Upper lobe of right lung (tissue), 1 donor: Measurements from ENCODE around the gene RPA3. TPM values are rescaled to one million over a fixed set of nuclear protein-coding genes. Genes with fewer than 3 reads are reported as not detected.

Source experiments
- ATAC-seq: fragments of 200-7000 bp; cut with Tn5 transposase; one replicate; pipeline ENCODE4 v1.9.1; 2020; ENCODE audit warnings: mild to moderate bottlenecking, moderate library complexity
- DNase-seq: peaks from one replicate; pipeline ENCODE4 v3.0.0-alpha.2; 2020
- H3K27ac ChIP-seq: fragments of 200-600 bp; one replicate; pipeline ENCODE4 v1.8.0; 2022
- H3K27me3 ChIP-seq: fragments of 200-600 bp; one replicate; pipeline ENCODE4 v1.8.0; 2022; ENCODE audit warnings: mild to moderate bottlenecking
- H3K36me3 ChIP-seq: fragments of 200-600 bp; one replicate; pipeline ENCODE4 v1.8.0; 2022
- H3K4me1 ChIP-seq: fragments of 200-600 bp; one replicate; pipeline ENCODE4 v1.8.0; 2022
- H3K4me3 ChIP-seq: fragments of 200-600 bp; one replicate; pipeline ENCODE4 v1.8.0; 2022; ENCODE audit warnings: mild to moderate bottlenecking
- H3K9me3 ChIP-seq: fragments of 200-600 bp; one replicate; pipeline ENCODE4 v1.8.0; 2022
- intact Hi-C: fragments of 100-400 bp; cut with DNase I; formaldehyde crosslinking; loops from one replicate; pipeline ENCODE4 v1.11.0; 2022
- total RNA-seq: library from RNA; stranded (reverse); fragmentation: NEBNext Ultra II Directional; extraction: Animal tissue kit (Norgen Biotek cat#: 25700); gene quantifications from one replicate; pipeline ENCODE4 v1.2.1, GENCODE V29; 2021
- TF ChIP-seq, protein P1 (sequence below): fragments of 200-600 bp; IDR thresholded peaks from one replicate; pipeline ENCODE4 v1.8.0; 2022; ENCODE audit warnings: antibody characterized with exemption
- donor health status: DM: no; HTN: yes; CAD: no; lungs with severe emphysema.

RPA3 gene
- total RNA-seq, 1 donor from 2014 or later = 21.4 TPM

DNA sequence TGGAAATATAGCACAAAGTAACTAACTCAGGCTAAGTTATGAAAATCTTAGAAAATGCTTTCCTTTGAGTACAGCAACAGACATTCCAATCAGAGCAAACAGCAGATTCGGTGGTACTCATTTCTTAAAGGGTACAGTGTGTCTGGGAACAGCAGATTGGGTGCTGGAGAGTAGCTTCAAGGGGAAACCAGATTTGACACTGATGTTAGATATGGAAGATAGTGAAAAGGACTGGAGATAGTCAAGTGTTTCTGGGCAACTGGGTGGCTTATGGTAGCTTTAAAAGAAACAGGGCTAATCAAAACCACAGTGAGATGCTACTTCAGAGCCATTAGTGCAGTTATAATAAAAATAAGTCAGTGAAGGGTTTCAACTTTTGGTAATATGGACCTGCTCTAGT lies 89.9 kb downstream of the RPA3 start:
- no peak overlapping the region for H3K27ac ChIP-seq
- intact Hi-C loops = no loop called here
- DNase-seq (no peak), ATAC-seq (no peak)
- H3K4me1 ChIP-seq = no peaks in the 10 kb centered on the region
- no peaks in the 10 kb centered on the region for H3K27me3 ChIP-seq
- TF ChIP-seq, protein P1, sequence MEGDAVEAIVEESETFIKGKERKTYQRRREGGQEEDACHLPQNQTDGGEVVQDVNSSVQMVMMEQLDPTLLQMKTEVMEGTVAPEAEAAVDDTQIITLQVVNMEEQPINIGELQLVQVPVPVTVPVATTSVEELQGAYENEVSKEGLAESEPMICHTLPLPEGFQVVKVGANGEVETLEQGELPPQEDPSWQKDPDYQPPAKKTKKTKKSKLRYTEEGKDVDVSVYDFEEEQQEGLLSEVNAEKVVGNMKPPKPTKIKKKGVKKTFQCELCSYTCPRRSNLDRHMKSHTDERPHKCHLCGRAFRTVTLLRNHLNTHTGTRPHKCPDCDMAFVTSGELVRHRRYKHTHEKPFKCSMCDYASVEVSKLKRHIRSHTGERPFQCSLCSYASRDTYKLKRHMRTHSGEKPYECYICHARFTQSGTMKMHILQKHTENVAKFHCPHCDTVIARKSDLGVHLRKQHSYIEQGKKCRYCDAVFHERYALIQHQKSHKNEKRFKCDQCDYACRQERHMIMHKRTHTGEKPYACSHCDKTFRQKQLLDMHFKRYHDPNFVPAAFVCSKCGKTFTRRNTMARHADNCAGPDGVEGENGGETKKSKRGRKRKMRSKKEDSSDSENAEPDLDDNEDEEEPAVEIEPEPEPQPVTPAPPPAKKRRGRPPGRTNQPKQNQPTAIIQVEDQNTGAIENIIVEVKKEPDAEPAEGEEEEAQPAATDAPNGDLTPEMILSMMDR = no peak
- no peaks in the 10 kb centered on the region for H3K9me3 ChIP-seq
- H3K4me3 ChIP-seq = no peak overlapping the region
- no peaks in the 10 kb centered on the region for H3K36me3 ChIP-seq

DNA sequence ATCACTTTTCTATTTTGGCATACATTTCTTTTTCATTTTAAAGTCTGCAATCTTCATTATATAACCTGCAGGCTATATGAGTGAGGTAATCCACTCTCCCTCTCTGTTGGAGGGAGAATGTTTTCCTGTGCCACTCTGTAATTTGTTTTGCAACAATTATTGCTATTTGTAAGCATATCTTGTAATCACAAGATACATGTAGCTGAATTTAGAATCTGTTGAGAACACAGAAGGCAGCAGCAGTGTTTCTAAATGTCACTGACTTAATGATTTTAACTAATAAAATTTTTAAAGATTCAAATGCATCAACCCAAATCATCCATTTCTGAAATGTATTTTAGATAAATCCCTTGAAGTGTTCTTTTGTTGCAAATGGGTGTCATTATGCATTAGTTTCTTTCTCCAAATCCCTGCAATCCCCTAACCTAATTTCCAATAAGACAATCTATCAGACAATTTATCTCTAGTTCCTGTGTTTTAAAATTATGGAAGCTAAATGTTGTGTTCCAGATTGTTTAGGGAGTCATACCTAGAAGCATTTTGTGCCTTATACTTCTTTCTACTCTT lies 97.7 kb downstream of the RPA3 start:
- DNase-seq = no peak
- Histone ChIP-seq H3K27ac (no peak overlapping the region), H3K4me3 (no peak overlapping the region), H3K9me3 (no peaks in the 10 kb centered on the region), H3K4me1 (no peaks in the 10 kb centered on the region), H3K36me3 (no peaks in the 10 kb centered on the region), H3K27me3 (no peaks in the 10 kb centered on the region)
- ATAC-seq = no peak
- intact Hi-C loops = no loop called here
- TF ChIP-seq, protein P1 = no peak

DNA sequence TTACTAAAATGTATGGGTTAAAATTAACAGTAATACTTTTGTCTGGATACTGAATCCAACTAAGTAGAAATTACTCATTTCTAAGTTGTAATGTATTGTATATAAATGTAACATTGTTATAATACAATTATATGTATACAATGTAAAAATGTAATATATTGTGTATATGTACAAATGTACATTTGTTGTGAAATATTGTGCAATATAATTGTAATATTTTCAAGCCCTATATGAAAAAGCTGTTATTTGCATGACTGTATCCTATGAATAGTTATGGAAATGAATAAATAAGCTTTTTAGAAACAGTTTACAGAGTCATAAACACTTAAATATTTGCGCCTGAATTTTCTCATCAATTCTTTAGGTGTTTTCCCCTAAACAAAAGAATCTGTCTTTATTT lies 98.2 kb downstream of the RPA3 start:
- Histone ChIP-seq H3K4me3 (no peak overlapping the region), H3K9me3 (no peaks in the 10 kb centered on the region), H3K4me1 (no peaks in the 10 kb centered on the region), H3K36me3 (no peaks in the 10 kb centered on the region), H3K27ac (no peak overlapping the region), H3K27me3 (no peaks in the 10 kb centered on the region)
- ATAC-seq = no peak
- DNase-seq = no peak
- TF ChIP-seq, protein P1 = no peak
- intact Hi-C loops = no loop called here

DNA sequence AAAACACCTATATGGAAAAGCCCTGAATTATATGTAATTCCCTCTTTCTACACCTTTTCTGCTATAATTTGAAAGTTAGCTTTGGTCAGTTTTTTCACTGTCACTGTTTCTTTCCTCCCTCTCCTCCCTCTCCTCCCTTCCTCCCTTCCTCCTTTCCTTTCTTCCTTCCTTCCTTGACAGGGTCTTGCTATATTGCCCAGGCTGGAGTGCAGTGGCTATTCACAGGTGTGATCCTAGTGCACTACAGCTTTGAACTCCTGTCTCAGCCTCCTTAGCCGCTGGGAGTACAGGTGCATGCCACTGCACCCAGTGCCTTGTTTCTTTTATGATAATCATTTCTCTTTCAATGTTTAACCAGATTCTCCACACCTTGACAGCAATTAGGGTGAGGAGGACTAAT lies 100.0 kb downstream of the RPA3 start:
- ATAC-seq = no peak
- TF ChIP-seq, protein P1 = no peak
- no peak overlapping the region for H3K4me3 ChIP-seq
- no peaks in the 10 kb centered on the region for H3K36me3 ChIP-seq
- H3K4me1 ChIP-seq = no peaks in the 10 kb centered on the region
- intact Hi-C loops = no loop called here
- no peak overlapping the region for H3K27ac ChIP-seq
- no peaks in the 10 kb centered on the region for H3K27me3 ChIP-seq
- DNase-seq = no peak
- H3K9me3 ChIP-seq = no peaks in the 10 kb centered on the region

DNA sequence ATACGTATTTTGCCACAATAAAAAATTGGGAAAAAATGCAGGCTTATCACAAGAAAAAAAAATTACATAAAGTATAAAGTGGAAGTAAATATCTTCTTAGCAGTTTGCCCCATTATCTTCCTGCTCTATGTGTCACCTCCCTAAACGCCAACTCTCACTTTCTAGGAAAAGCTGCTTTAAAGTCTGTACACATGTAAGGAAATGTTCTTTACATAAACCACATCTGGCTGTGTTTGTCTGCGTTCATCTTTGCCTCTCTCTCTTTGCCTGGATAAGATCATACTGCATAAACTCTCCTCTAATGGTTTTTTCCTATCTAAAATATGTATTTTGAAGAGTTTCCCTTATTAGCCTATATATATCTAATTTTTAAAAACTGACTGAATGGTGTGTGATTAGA lies 100.9 kb downstream of the RPA3 start:
- no peaks in the 10 kb centered on the region for H3K27me3 ChIP-seq
- ATAC-seq (no peak), DNase-seq (no peak)
- no peaks in the 10 kb centered on the region for H3K36me3 ChIP-seq
- no peaks in the 10 kb centered on the region for H3K4me1 ChIP-seq
- no peak overlapping the region for H3K4me3 ChIP-seq
- TF ChIP-seq, protein P1 = no peak
- intact Hi-C loops = no loop called here
- no peak overlapping the region for H3K27ac ChIP-seq
- no peaks in the 10 kb centered on the region for H3K9me3 ChIP-seq
